Measurements from ENCODE around the gene BABAM1. TPM values are rescaled to one million over a fixed set of nuclear protein-coding genes. Genes with fewer than 3 reads are reported as not detected.
A peak's percentile ranks its signal among the peaks of the same experiment; 100 is the strongest.

BABAM1 gene
- total and polyA plus RNA-seq, 10 of the 15 experiments (the other 5 are each of a cell fraction or from before 2014, with no cell fraction given): 11.9 to 154 (median 103) TPM

GRCh38 chr19:17281391-17282304 is 14.4 kb downstream of the BABAM1 start, which contains the start of gene ANKLE1 (continued):
- TF ChIP-seq LARP7 (IDR thresholded peaks at IDR 0.05) (0 out of 2 replicates have a peak, but pooled peaks have one; percentile 34), ZNF207 (IDR thresholded peaks at IDR 0.05; ENCODE audit: borderline replicate concordance) (0 out of 2 replicates have a peak, but pooled peaks have one; percentile 30), CHD1 (IDR thresholded peaks at IDR 0.05; ENCODE audit: low read depth, low read length) (no peak), ZNF687 (IDR thresholded peaks at IDR 0.05) (peak; percentile 63), SKIL (IDR thresholded peaks at IDR 0.05; ENCODE audit: low read depth, poor library complexity, severe bottlenecking) (no peak), TARDBP (IDR thresholded peaks at IDR 0.05; ENCODE audit: borderline replicate concordance) (no peak), DPF2 (IDR thresholded peaks at IDR 0.05) (no peak), POLR2AphosphoS5 (IDR thresholded peaks at IDR 0.05; ENCODE audit: low read length) (no peak), CREM (IDR thresholded peaks at IDR 0.05; ENCODE audit: low read depth) (0 out of 2 replicates have a peak, but pooled peaks have one; percentile 21), ZNF217 (IDR thresholded peaks at IDR 0.05) (peak; percentile 53; the same call in 1 of the 2 replicates), YBX1 (IDR thresholded peaks at IDR 0.05) (no peak), CHD4 (IDR thresholded peaks at IDR 0.05) (no peak), SPI1 (IDR thresholded peaks at IDR 0.05; ENCODE audit: borderline replicate concordance, insufficient read depth, low read depth, low read length) (peak; percentile 55; the same call in 1 of the 2 replicates), SMARCA5 (IDR thresholded peaks at IDR 0.05) (peak; percentile 50; the same call in 1 of the 2 replicates), BACH1 (IDR thresholded peaks at IDR 0.05; ENCODE audit: borderline replicate concordance) (0 out of 2 replicates have a peak, but pooled peaks have one; percentile 39), NBN (IDR thresholded peaks at IDR 0.05) (0 out of 2 replicates have a peak, but pooled peaks have one; percentile 22), E2F4 (IDR thresholded peaks at IDR 0.05; ENCODE audit: low read depth, low read length) (peak; percentile 79), POLR2A (IDR thresholded peaks at IDR 0.05; ENCODE audit: low read depth, low read length) (peak; percentile 70), TAF1 (IDR thresholded peaks at IDR 0.05; ENCODE audit: borderline replicate concordance, low read depth, low read length) (no peak), IKZF2 (IDR thresholded peaks at IDR 0.05) (0 out of 4 replicates have a peak, but pooled peaks of 1 of the 2 experiments have one; percentile 25), NRF1 (conservative IDR thresholded peaks at IDR 0.05; ENCODE audit: low read depth, low read length) (0 out of 2 replicates have a peak, but pooled peaks have one; percentile 28), IKZF1 (conservative IDR thresholded peaks at IDR 0.05) (peak; percentile 56), PAX8 (IDR thresholded peaks at IDR 0.05) (no peak), RAD21 (IDR thresholded peaks at IDR 0.05; ENCODE audit: insufficient read depth, low read depth, low read length) (no peak)

All from GM12878 (cell line).